GM18499 (cell line): ENCODE data around the gene ACOT11.

ENCODE experiments used
- ATAC-seq: cut with Tn5 transposase; IDR thresholded peaks from one replicate; pipeline ENCODE4 v1.9.1; 2021; ENCODE audit warnings: moderate number of reproducible peaks; ENCODE audit not compliant: insufficient read depth, unreplicated experiment

The ACOT11 gene

GRCh38 chr1:54640863-54641836, 93.1 kb downstream of the ACOT11 start, which contains the start of gene MROH7:
Gene MROH7 (plus strand): TSS chr1:54641786. CDS start chr1:54652927, 11,141 bp downstream.
- no peak for ATAC-seq

GRCh38 chr1:54643736-54644135, 95.7 kb downstream of the ACOT11 start:
- ATAC-seq, result no peak

GRCh38 chr1:54645806-54646676, 98.0 kb downstream of the ACOT11 start:
- ATAC-seq, result no peak

GRCh38 chr1:54649130-54649898, 101.3 kb downstream of the ACOT11 start:
- no peak for ATAC-seq

- no peak for ATAC-seq
Measured at GRCh38 chr1:54649921-54650320, 101.9 kb downstream of the ACOT11 start.

GRCh38 chr1:54650417-54650816, 102.4 kb downstream of the ACOT11 start:
- ATAC-seq, result no peak

- ATAC-seq, result no peak
Measured at GRCh38 chr1:54651608-54652007, 103.6 kb downstream of the ACOT11 start.

GRCh38 chr1:54652168-54652567, 104.1 kb downstream of the ACOT11 start:
- no peak for ATAC-seq

GRCh38 chr1:54653036-54653435, 105.0 kb downstream of the ACOT11 start:
- no peak for ATAC-seq

- ATAC-seq, result no peak
Measured at GRCh38 chr1:54658164-54658913, 110.3 kb downstream of the ACOT11 start.
